Measurements from ENCODE around the gene PADI3.
"Not testable (repeated sequence)": the region's sequence is repeated elsewhere in the genome, so short reads cannot be mapped to it uniquely, and the experiment has no call there.

The PADI3 gene

GRCh38 chr1:17241780-17242074 lies 7.2 kb upstream of the PADI3 start:
- not testable (repeated sequence) for DNase-seq (ENCODE audit: low read depth in 3 of 3)

- DNase-seq (ENCODE audit: low read depth in 3 of 3), result no peak
Observed at GRCh38 chr1:17243274-17243673, 5.6 kb upstream of the PADI3 start.

GRCh38 chr1:17244821-17245740 lies 3.8 kb upstream of the PADI3 start:
- no peak for DNase-seq (ENCODE audit: low read depth in 3 of 3)

- DNase-seq (ENCODE audit: low read depth in 3 of 3), result no peak
Observed at GRCh38 chr1:17245816-17246325, 3.0 kb upstream of the PADI3 start.

- DNase-seq (ENCODE audit: low read depth in 3 of 3), result no peak
Observed at GRCh38 chr1:17246971-17247370, 1.9 kb upstream of the PADI3 start.

- no peak for DNase-seq (ENCODE audit: low read depth in 3 of 3)
Observed at GRCh38 chr1:17250601-17251000, 1.7 kb downstream of the PADI3 start.

- DNase-seq (ENCODE audit: low read depth in 3 of 3), result no peak
Observed at GRCh38 chr1:17251246-17251645, 2.3 kb downstream of the PADI3 start.

GRCh38 chr1:17251701-17252376 lies 2.9 kb downstream of the PADI3 start:
- no peak for DNase-seq (ENCODE audit: low read depth in 3 of 3)

- no peak for DNase-seq (ENCODE audit: low read depth in 3 of 3)
Observed at GRCh38 chr1:17255336-17255735, 6.4 kb downstream of the PADI3 start.

GRCh38 chr1:17258116-17258757 lies 9.3 kb downstream of the PADI3 start:
- no peak for DNase-seq (ENCODE audit: low read depth in 3 of 3)

GRCh38 chr1:17258758-17259130 lies 9.8 kb downstream of the PADI3 start:
- DNase-seq (ENCODE audit: low read depth in 3 of 3), result no peak

GRCh38 chr1:17259233-17259873 lies 10.5 kb downstream of the PADI3 start:
- DNase-seq (ENCODE audit: low read depth in 3 of 3), result no peak

- DNase-seq (ENCODE audit: low read depth in 3 of 3), result no peak
Observed at GRCh38 chr1:17260264-17260663, 11.4 kb downstream of the PADI3 start.

GRCh38 chr1:17260738-17261137 lies 11.8 kb downstream of the PADI3 start:
- DNase-seq (ENCODE audit: low read depth in 3 of 3), result no peak

- DNase-seq (ENCODE audit: low read depth in 3 of 3), result no peak
Observed at GRCh38 chr1:17263936-17264335, 15.0 kb downstream of the PADI3 start.

- DNase-seq (ENCODE audit: low read depth in 3 of 3), result no peak
Observed at GRCh38 chr1:17264470-17264869, 15.6 kb downstream of the PADI3 start.

- no peak for DNase-seq (ENCODE audit: low read depth in 3 of 3)
Observed at GRCh38 chr1:17265162-17265561, 16.3 kb downstream of the PADI3 start.

- DNase-seq (ENCODE audit: low read depth in 3 of 3), result no peak
Observed at GRCh38 chr1:17265950-17266349, 17.1 kb downstream of the PADI3 start.

GRCh38 chr1:17270891-17271765 lies 22.2 kb downstream of the PADI3 start:
- DNase-seq (ENCODE audit: low read depth in 3 of 3), result no peak

- DNase-seq (ENCODE audit: low read depth in 3 of 3), result no peak
Observed at GRCh38 chr1:17272066-17272465, 23.2 kb downstream of the PADI3 start.

GRCh38 chr1:17272646-17273045 lies 23.7 kb downstream of the PADI3 start:
- no peak for DNase-seq (ENCODE audit: low read depth in 3 of 3)
